ENCODE data around the gene ENGASE.

ENGASE gene

GRCh38 chr17:79039886-79040285 is 34.7 kb upstream of the ENGASE start:
- no peak for DNase-seq

- DNase-seq = no peak
These were observed 33.5 kb upstream of the ENGASE start for GRCh38 chr17:79041041-79041570.

- DNase-seq = no peak
These were observed 32.8 kb upstream of the ENGASE start for GRCh38 chr17:79041723-79042420.

GRCh38 chr17:79042421-79043190 is 32.0 kb upstream of the ENGASE start:
- peak; percentile 57 for DNase-seq

GRCh38 chr17:79043191-79043930 is 31.3 kb upstream of the ENGASE start:
- no peak for DNase-seq

GRCh38 chr17:79043931-79044320 is 30.7 kb upstream of the ENGASE start:
- no peak for DNase-seq

GRCh38 chr17:79044462-79044861 is 30.2 kb upstream of the ENGASE start:
- no peak for DNase-seq

- DNase-seq = no peak
These were observed 29.5 kb upstream of the ENGASE start for GRCh38 chr17:79045001-79045729.

GRCh38 chr17:79045842-79046196 is 28.8 kb upstream of the ENGASE start:
- peak; percentile 60 for DNase-seq

- DNase-seq = no peak
These were observed 28.3 kb upstream of the ENGASE start for GRCh38 chr17:79046197-79046915.

GRCh38 chr17:79046916-79047280 is 27.7 kb upstream of the ENGASE start:
- DNase-seq = no peak

GRCh38 chr17:79047291-79047920 is 27.2 kb upstream of the ENGASE start:
- DNase-seq = no peak

GRCh38 chr17:79047923-79048825 is 26.4 kb upstream of the ENGASE start:
- no peak for DNase-seq

- no peak for DNase-seq
These were observed 25.5 kb upstream of the ENGASE start for GRCh38 chr17:79048826-79049755.

GRCh38 chr17:79049821-79050220 is 24.8 kb upstream of the ENGASE start:
- DNase-seq = no peak

- DNase-seq = no peak
These were observed 24.1 kb upstream of the ENGASE start for GRCh38 chr17:79050551-79050950.

GRCh38 chr17:79051306-79051705 is 23.3 kb upstream of the ENGASE start:
- DNase-seq = no peak

- DNase-seq = no peak
These were observed 22.5 kb upstream of the ENGASE start for GRCh38 chr17:79052131-79052530.

GRCh38 chr17:79053251-79053925 is 21.2 kb upstream of the ENGASE start:
- no peak for DNase-seq

Measured in NCI-H1105 treated with DMSO at 0.1 percent for 48 hours (cell line).